ENCODE measurements around the gene SLC7A4.

DNA sequence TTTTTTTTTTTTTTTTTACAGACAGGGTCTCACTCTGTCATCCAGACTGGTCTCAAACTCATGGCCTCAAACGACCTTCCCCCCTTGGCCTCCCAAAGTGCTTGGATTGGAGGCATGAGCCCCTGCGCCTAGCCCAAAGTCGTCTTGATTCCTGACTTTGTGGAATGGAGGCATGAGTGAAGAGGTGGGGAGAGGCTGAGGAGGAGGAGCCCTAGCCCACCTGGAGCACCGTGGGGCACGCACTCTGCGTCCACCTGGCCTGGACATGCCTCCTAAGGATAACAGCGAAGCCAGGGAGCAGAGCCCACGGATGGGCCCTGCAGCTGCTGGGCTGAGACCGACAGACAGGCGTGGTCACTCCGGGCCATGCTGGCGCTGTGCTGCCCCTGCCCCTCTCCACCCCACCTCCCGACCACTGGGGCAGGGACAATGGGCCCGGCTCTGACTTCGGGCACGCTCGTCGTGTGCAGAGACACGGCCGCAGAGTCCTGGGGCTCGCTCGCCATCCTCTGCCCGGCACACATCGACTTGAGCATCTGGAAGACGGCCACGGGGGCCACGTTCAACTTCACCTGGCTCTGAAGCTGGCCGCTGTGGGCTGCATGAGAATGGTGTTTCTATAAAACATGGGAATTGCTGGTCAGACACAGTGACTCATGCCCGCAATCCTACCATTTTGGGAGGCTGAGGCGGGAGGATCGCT is 48.2 kb upstream of the SLC7A4 start:
- TF ChIP-seq, protein P1, sequence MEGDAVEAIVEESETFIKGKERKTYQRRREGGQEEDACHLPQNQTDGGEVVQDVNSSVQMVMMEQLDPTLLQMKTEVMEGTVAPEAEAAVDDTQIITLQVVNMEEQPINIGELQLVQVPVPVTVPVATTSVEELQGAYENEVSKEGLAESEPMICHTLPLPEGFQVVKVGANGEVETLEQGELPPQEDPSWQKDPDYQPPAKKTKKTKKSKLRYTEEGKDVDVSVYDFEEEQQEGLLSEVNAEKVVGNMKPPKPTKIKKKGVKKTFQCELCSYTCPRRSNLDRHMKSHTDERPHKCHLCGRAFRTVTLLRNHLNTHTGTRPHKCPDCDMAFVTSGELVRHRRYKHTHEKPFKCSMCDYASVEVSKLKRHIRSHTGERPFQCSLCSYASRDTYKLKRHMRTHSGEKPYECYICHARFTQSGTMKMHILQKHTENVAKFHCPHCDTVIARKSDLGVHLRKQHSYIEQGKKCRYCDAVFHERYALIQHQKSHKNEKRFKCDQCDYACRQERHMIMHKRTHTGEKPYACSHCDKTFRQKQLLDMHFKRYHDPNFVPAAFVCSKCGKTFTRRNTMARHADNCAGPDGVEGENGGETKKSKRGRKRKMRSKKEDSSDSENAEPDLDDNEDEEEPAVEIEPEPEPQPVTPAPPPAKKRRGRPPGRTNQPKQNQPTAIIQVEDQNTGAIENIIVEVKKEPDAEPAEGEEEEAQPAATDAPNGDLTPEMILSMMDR (IDR thresholded peaks at IDR 0.05): no peak
- TF ChIP-seq EZH2 (IDR thresholded peaks at IDR 0.05) (no peak), EZH2phosphoT487 (IDR thresholded peaks at IDR 0.05) (no peak)

Data from neural progenitor cell (in vitro differentiated cells).